ENCODE data around the gene CTTNBP2NL. TPM values are rescaled to one million over a fixed set of nuclear protein-coding genes. Genes with fewer than 3 reads are reported as not detected.

CTTNBP2NL gene
- total RNA-seq, 1 donor from 2014 or later, result 24.8 TPM

DNA sequence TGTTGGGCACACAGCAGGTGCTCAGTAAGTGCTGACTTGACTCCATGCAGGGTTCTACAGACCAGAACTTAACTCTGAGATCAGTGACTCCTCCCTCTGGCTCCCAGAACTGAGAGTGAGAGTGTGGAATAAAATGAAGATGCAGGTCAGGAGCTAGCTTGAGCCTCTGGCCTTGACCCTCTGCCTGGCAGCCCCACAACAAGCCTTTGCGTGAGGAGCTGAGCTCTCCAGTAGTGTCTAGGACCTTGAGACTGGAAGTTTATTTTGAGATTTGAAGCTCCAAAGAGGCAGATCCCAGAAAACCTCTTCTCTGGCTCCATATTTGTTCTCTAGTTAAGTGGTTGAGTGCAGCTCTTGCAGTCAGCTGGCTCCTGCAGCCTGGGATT, 109.4 kb downstream of the CTTNBP2NL start:
- no peaks in the 10 kb centered on the region for H3K36me3 ChIP-seq
- TF ChIP-seq POLR2A (IDR thresholded peaks at IDR 0.05) (no peak), POLR2AphosphoS5 (IDR thresholded peaks at IDR 0.05; ENCODE audit: insufficient read depth in 1 of 2, low read depth in 1 of 2) (no peak)
- TF ChIP-seq, protein P1, sequence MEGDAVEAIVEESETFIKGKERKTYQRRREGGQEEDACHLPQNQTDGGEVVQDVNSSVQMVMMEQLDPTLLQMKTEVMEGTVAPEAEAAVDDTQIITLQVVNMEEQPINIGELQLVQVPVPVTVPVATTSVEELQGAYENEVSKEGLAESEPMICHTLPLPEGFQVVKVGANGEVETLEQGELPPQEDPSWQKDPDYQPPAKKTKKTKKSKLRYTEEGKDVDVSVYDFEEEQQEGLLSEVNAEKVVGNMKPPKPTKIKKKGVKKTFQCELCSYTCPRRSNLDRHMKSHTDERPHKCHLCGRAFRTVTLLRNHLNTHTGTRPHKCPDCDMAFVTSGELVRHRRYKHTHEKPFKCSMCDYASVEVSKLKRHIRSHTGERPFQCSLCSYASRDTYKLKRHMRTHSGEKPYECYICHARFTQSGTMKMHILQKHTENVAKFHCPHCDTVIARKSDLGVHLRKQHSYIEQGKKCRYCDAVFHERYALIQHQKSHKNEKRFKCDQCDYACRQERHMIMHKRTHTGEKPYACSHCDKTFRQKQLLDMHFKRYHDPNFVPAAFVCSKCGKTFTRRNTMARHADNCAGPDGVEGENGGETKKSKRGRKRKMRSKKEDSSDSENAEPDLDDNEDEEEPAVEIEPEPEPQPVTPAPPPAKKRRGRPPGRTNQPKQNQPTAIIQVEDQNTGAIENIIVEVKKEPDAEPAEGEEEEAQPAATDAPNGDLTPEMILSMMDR (IDR thresholded peaks at IDR 0.05), result no peak
- peaks cover 41% of the 10 kb centered on the region for H3K4me1 ChIP-seq
- peak overlapping the region; percentile 73 for H3K27ac ChIP-seq
- H3K27me3 ChIP-seq, result no peaks in the 10 kb centered on the region
- H3K4me3 ChIP-seq, result no peak overlapping the region
- H3K9me3 ChIP-seq, result no peaks in the 10 kb centered on the region
- intact Hi-C loops (cut with DNase I), result no loop called here
- no peak for DNase-seq (ENCODE audit: extremely low spot score in 2 of 2)

GRCh38 chr1:112505878-112506277, 109.9 kb downstream of the CTTNBP2NL start:
- H3K9me3 ChIP-seq, result no peaks in the 10 kb centered on the region
- intact Hi-C loops (cut with DNase I), result no loop called here
- peaks cover 41% of the 10 kb centered on the region for H3K4me1 ChIP-seq
- TF ChIP-seq POLR2AphosphoS5 (IDR thresholded peaks at IDR 0.05; ENCODE audit: insufficient read depth in 1 of 2, low read depth in 1 of 2), result no peak
- TF ChIP-seq, protein P1 (IDR thresholded peaks at IDR 0.05), result no peak
- no peak for TF ChIP-seq POLR2A (IDR thresholded peaks at IDR 0.05)
- DNase-seq (ENCODE audit: extremely low spot score in 2 of 2), result no peak
- H3K27ac ChIP-seq, result no peak overlapping the region
- H3K4me3 ChIP-seq, result no peak overlapping the region
- no peaks in the 10 kb centered on the region for H3K27me3 ChIP-seq
- H3K36me3 ChIP-seq, result no peaks in the 10 kb centered on the region

DNA sequence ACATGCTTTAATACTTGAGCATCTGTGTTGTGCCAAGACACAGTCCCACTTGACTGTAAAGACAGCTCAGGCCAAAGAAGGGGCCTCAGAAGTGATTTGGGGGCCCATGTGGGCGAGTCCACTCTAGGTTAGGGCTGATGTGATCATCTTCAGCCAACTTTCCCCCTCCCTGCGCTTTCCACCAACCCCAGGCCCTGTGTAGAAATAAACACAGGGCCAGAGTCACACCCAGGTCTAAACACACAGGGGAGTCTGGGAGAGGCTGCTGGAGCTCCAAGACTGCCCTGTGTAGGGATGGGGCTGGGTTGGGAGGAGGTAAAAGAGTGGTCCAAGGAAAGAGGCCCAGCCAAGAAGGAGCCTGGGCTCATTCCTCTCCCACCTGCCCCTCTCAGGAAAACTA, 110.3 kb downstream of the CTTNBP2NL start:
- intact Hi-C loops (cut with DNase I), result no loop called here
- no peak for DNase-seq (ENCODE audit: extremely low spot score in 2 of 2)
- Histone ChIP-seq H3K36me3 (no peaks in the 10 kb centered on the region), H3K27ac (no peak overlapping the region), H3K4me1 (peaks cover 41% of the 10 kb centered on the region), H3K4me3 (no peak overlapping the region), H3K27me3 (no peaks in the 10 kb centered on the region), H3K9me3 (no peaks in the 10 kb centered on the region)
- TF ChIP-seq POLR2AphosphoS5 (IDR thresholded peaks at IDR 0.05; ENCODE audit: insufficient read depth in 1 of 2, low read depth in 1 of 2) (no peak), POLR2A (IDR thresholded peaks at IDR 0.05) (no peak)
- TF ChIP-seq, protein P1 (IDR thresholded peaks at IDR 0.05), result no peak

- no peak for TF ChIP-seq POLR2AphosphoS5 (IDR thresholded peaks at IDR 0.05; ENCODE audit: insufficient read depth in 1 of 2, low read depth in 1 of 2)
- TF ChIP-seq POLR2A (IDR thresholded peaks at IDR 0.05), result no peak
- intact Hi-C loops (cut with DNase I), result no loop called here
- no peaks in the 10 kb centered on the region for H3K36me3 ChIP-seq
- H3K4me3 ChIP-seq, result no peak overlapping the region
- no peaks in the 10 kb centered on the region for H3K9me3 ChIP-seq
- no peak overlapping the region for H3K27ac ChIP-seq
- no peaks in the 10 kb centered on the region for H3K27me3 ChIP-seq
- peaks cover 41% of the 10 kb centered on the region for H3K4me1 ChIP-seq
- no peak for DNase-seq (ENCODE audit: extremely low spot score in 2 of 2)
Measured at GRCh38 chr1:112506731-112507130, 110.7 kb downstream of the CTTNBP2NL start.

GRCh38 chr1:112507336-112507735, 111.3 kb downstream of the CTTNBP2NL start:
- intact Hi-C loops (cut with DNase I), result no loop called here
- Histone ChIP-seq H3K4me1 (peaks cover 37% of the 10 kb centered on the region), H3K27me3 (no peaks in the 10 kb centered on the region), H3K4me3 (no peak overlapping the region), H3K27ac (peak overlapping the region; percentile 79), H3K9me3 (no peaks in the 10 kb centered on the region), H3K36me3 (no peaks in the 10 kb centered on the region)
- no peak for DNase-seq (ENCODE audit: extremely low spot score in 2 of 2)
- TF ChIP-seq POLR2A (IDR thresholded peaks at IDR 0.05), result no peak
- TF ChIP-seq POLR2AphosphoS5 (IDR thresholded peaks at IDR 0.05; ENCODE audit: insufficient read depth in 1 of 2, low read depth in 1 of 2), result no peak
- TF ChIP-seq, protein P1 (IDR thresholded peaks at IDR 0.05), result no peak

Measured in vagina (tissue), 2 donors.